Activated CD4-positive, alpha-beta T cell treated with anti-CD3 and anti-CD28 coated beads, Interleukin-2, amount 50 U/mL, for 4 hours (primary cell): Measurements from ENCODE around the gene MGAT5B.
A peak's percentile ranks its signal among the peaks of the same experiment; 100 is the strongest.

Experiments used
- DNase-seq, 2 experiments: peaks; one replicate each; pipeline ENCODE4 v3.0.0-alpha.2; 2020

Gene MGAT5B

DNA sequence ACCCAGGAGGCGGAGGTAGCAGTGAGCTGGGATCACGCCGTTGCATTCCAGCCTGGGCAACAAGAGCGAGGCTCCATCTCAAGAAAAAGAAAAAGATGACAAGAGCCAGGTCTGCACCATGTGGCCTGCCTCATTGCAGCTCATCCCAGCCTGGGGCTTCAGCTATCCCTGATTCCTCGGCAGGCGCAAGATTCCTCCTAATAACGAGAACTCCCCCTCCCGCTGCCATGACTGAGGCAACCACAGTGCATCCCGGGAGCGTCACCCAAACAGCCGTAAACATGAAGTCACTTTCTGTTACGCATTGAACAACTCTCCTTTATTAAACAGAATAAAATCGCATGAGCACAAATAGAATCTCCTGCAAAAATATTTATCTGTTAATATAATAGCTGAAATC is 120.6 kb downstream of the MGAT5B start:
- no peak for DNase-seq

- no peak for DNase-seq
Measured at GRCh38 chr17:76989519-76989918, 121.3 kb downstream of the MGAT5B start.

- no peak for DNase-seq
Measured at GRCh38 chr17:76992891-76993290, 124.7 kb downstream of the MGAT5B start.

DNA sequence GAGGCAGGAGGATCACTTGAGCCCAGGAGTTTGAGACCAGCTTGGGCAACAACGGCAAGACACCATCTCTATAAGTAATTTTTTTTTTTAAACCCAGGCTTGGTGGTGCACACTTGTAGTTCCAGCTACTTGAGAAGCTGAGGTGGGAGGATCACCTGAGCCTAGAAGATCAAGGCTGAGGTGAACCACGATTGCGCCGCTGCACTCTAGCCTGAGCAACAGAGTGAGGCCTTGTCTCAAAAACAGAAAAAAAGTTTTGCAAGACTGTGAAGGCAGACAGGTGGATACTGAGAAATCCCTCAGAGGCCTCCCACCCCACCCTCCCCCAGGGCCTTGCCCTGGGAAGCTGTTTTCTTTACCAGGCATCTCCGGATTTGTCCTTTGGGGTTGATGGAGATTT is 125.4 kb downstream of the MGAT5B start:
- no peak for DNase-seq

DNA sequence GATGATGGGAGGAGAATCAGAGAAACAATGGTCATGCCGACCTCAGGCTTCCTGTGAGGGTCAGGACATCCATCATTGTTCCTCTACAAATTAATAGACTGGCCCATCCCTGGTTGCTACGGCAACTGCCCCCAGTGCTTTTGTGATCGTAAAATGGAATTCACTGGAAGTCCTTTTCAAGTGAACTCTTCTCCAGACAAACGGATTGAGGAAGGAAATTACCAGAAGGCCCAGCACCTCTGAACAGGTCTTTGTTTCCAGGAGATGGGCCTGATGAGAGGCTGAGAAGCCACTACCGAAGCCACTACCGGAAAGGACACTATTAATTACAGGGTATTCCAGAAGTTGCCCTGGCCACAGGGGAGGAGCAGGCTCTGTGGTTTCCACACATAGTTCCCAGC is 126.0 kb downstream of the MGAT5B start:
- DNase-seq, result no peak

DNA sequence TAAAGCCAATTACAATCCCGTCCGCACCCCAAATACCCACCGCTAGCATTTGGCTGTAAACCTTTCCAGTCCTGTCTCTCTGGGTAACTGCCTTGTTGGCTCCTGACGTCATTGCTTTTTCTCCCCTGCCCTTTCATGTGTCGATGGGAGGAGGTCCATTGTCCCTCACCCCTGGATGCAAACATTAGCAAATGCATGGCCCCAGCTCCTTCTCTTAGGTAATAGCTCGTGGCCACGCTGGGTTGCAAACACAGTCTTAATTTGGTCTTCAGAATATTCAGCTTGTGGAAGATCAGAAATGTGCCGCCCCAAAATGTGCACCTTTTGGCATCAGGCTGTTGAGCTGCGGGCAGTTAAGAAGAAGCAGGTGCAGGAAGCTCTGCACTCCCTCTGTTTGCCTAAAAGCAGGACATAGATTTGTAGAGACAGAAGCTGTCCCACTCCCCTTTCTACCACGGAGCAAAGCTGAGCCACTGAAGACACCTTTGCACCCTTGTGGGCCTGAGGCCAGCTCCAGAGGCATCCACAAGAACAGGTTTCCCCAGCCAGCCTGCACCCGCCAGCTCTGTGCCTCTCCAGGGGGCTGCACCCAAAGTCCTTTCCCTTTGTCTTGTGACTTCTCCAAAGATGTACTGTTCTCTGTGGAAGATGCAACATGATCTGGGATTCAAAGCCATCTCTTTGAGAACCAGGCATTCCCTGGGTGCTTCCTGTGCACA is 127.3 kb downstream of the MGAT5B start:
- no peak for DNase-seq

- DNase-seq, result no peak
Measured at GRCh38 chr17:76996741-76997694, 128.8 kb downstream of the MGAT5B start.

GRCh38 chr17:76997981-76998531 is 129.9 kb downstream of the MGAT5B start:
- peak in 1 of 2 experiments; percentile 6 for DNase-seq

DNA sequence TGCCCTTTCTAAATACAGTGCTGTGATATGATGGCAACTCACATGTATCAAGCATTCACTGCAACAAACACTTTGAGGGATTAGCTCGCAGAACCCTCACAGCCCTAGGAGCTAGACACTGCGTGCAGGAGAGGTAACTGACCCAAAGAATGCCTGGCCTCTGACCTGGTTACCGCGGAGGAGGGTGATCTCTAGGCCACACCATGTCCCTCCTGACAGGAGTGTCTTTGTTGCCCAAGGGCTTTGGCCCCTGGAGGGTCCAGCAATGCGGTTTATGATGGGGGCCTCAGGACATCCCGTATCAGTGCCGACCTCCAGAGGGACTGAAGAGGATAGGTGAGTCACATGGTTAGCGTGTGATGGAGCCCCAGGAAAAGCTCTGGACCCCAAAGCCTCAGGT is 130.6 kb downstream of the MGAT5B start:
- no peak for DNase-seq
